Heart left ventricle (tissue), 13 donors: ENCODE measurements around the gene NOG.

ENCODE experiments used
- CTCF ChIP-seq, 12 donors: fragments of 200-600 bp; sonication (generic) in 4 of 12; IDR thresholded peaks; one replicate each; pipeline versions ENCODE4 v1.5.0 to v1.8.0; 2018 to 2022; ENCODE audit warnings: antibody characterized with exemption in 12 of 12, mild to moderate bottlenecking in 5 of 12
- POLR2A ChIP-seq, 2 donors: fragments of 450-650 bp; IDR thresholded peaks; one replicate each; pipeline ENCODE4 v1.6.1; 2017; ENCODE audit warnings: antibody characterized with exemption in 2 of 2, mild to moderate bottlenecking in 2 of 2, moderate library complexity in 2 of 2
- donor health status: ischemic (EF 13 %, LVEDD 7.1; RV severe dilation, severe dysfunction).
- donor health status: DM: no; HTN: yes; CAD: no.
- donor health status: DM: no; HTN: no; CAD: no.
- donor health status: ischemic (EF 25% LVEDD 6.9; RV normal size, moderate dysfunction).
- donor health status: ischemic (EF 25% LVEDD 5.7; RV mildly dilated, moderate dysfunction).
- donor health status: ischemic (EF 35%, LVEDD 5.7; RV mildly dilated, moderate dysfunction).
- donor health status: nonischemic (EF 11% LVEDD 7.7; RV severe dilation, severe dysfunction).
- donor health status: DM: yes; HTN: yes; CAD: no.
- donor health status: PGD.
- donor health status: ischemic (EF 29% LVEDD 5.4; RV normal size, mild dysfunction).
- donor health status: nonischemic (EF 23%, LVEDD 6.1; RV moderate dilation, normal function).

DNA sequence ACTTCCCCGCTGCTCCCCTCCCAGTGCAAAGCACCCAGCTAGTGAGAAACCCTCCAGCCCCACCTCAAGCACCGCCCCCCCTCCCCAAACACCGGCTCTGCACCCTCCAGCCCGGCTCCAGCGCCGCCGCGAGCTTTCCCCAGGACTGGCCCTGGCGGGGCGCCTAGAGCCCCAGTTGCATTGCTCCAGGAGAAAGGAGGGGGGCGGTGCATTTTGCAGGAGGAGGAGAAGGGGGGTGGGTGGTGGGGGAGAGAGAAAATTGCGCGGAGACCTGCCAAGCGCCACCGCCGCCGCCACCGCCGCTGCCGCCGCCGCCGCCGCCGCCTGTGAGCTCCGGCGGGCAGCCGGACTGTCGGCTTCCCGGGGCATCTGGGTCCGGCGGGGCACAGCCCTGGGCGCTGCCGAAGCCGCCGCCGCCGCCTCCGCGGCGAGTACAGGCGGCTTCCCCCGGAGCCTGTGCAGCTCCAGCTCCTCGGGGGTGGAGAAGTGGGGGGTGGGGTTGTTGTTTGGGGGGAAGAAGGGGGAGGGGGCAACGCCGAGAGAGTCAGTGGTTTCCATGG lies 333 bp upstream of the NOG start:
- TF ChIP-seq CTCF (IDR thresholded peaks at IDR 0.05) (no peak), POLR2A (IDR thresholded peaks at IDR 0.05) (no peak)
